Testis (tissue), 3 donors: ENCODE measurements around the gene UBASH3A. TPM values are rescaled to one million over a fixed set of nuclear protein-coding genes. Genes with fewer than 3 reads are reported as not detected.

ENCODE experiments used
- DNase-seq: peaks from one replicate; pipeline ENCODE4 v3.0.0-alpha.2; 2019
- H3K27ac ChIP-seq, 2 donors: fragments of 200-600 bp; sonication (generic); one replicate each; pipeline ENCODE4 v1.5.1; 2019
- H3K27me3 ChIP-seq: fragments of 200-600 bp; sonication (generic); one replicate; pipeline ENCODE4 v1.5.1; 2019
- H3K36me3 ChIP-seq: fragments of 200-600 bp; sonication (generic); one replicate; pipeline ENCODE4 v1.5.1; 2017; ENCODE audit warnings: low read depth; ENCODE audit errors: missing control alignments
- H3K4me1 ChIP-seq: fragments of 200-600 bp; sonication (generic); one replicate; pipeline ENCODE4 v1.5.1; 2019
- H3K4me3 ChIP-seq, 2 donors: fragments of 200-600 bp; sonication (generic); one replicate each; pipeline ENCODE4 v1.5.1; 2017 to 2019
- H3K9me3 ChIP-seq: fragments of 200-600 bp; sonication (generic); one replicate; pipeline ENCODE4 v1.5.1; 2017
- CTCF ChIP-seq, 3 experiments: fragments of 450-650 bp in 2 of 3; fragments of 200-600 bp in 1 of 3; sonication (generic) in 1 of 3; IDR thresholded peaks; one replicate each; pipeline ENCODE4 v1.5.1; 2016 to 2019; ENCODE audit warnings: antibody characterized with exemption in 3 of 3, mild to moderate bottlenecking in 2 of 3, moderate library complexity in 1 of 3
- POLR2A ChIP-seq: fragments of 450-650 bp; IDR thresholded peaks from one replicate; pipeline ENCODE4 v1.6.1; 2017; ENCODE audit warnings: antibody characterized with exemption, mild to moderate bottlenecking, moderate library complexity
- WGBS, 2 donors: methylation state at CpG; one replicate each; pipeline ENCODE4 v1.1.5; 2018; 5-methylcytosine and 5-hydroxymethylcytosine counted together
- intact Hi-C: fragments of 100-400 bp; cut with DNase I; formaldehyde crosslinking; loops from one replicate; pipeline ENCODE4 v1.15.1; 2023; ENCODE audit warnings: low total_unique reads
- polyA plus RNA-seq: library from polyadenylated mRNA; stranded (reverse); fragments of 350-450 nt; fragmentation: Illumina TruSeq; extraction: RNeasy Lipid Tissue Mini Kit (QIAGEN cat#74804); gene quantifications from one replicate; pipeline ENCODE4 v1.2.3, GENCODE V29; 2014; ENCODE audit warnings: low read depth, low replicate concordance; ENCODE audit not compliant: insufficient read depth
- total RNA-seq, 2 donors: library from RNA; depleted of rRNA; stranded (reverse); fragments of >200 nt; gene quantifications; one replicate each; pipeline ENCODE4 v1.2.3, GENCODE V29; 2016

Gene UBASH3A
- total and polyA plus RNA-seq, 3 donors from 2014 or later: 0.39 to 1.4 (median 0.40) TPM

- Histone ChIP-seq H3K9me3 (no peaks in the 10 kb centered on the region), H3K27me3 (no peaks in the 10 kb centered on the region), H3K4me3 (no peak overlapping the region), H3K27ac (no peak overlapping the region), H3K36me3 (no peaks in the 10 kb centered on the region), H3K4me1 (no peaks in the 10 kb centered on the region)
- DNase-seq: no peak
- TF ChIP-seq POLR2A (no peak), CTCF (IDR thresholded peaks at IDR 0.05) (no peak)
- intact Hi-C loops: no loop called here
- WGBS, 2 donors: 56 to 57% methylated on average over 9 of the region's 9 CpGs
Observed at GRCh38 chr21:42429856-42430255, 26.2 kb downstream of the UBASH3A start.

GRCh38 chr21:42430521-42430920 is 26.8 kb downstream of the UBASH3A start:
- no peak for TF ChIP-seq POLR2A
- TF ChIP-seq CTCF (IDR thresholded peaks at IDR 0.05): no peak
- Histone ChIP-seq H3K9me3 (no peaks in the 10 kb centered on the region), H3K4me1 (no peaks in the 10 kb centered on the region), H3K4me3 (no peak overlapping the region), H3K27me3 (no peaks in the 10 kb centered on the region), H3K36me3 (no peaks in the 10 kb centered on the region), H3K27ac (no peak overlapping the region)
- no peak for DNase-seq
- WGBS, 2 donors: 87 to 88% methylated on average over 6 of the region's 6 CpGs
- intact Hi-C loops: no loop called here

GRCh38 chr21:42431196-42431595 is 27.5 kb downstream of the UBASH3A start:
- intact Hi-C loops: no loop called here
- no peak for DNase-seq
- no peak overlapping the region for H3K27ac ChIP-seq

GRCh38 chr21:42432695-42433094 is 29.0 kb downstream of the UBASH3A start:
- intact Hi-C loops: no loop called here
- no peak for TF ChIP-seq POLR2A
- TF ChIP-seq CTCF (IDR thresholded peaks at IDR 0.05): no peak

More at GRCh38 chr21:42431196-42431595, 27.5 kb downstream of the UBASH3A start:
- no peaks in the 10 kb centered on the region for H3K9me3 ChIP-seq
- no peaks in the 10 kb centered on the region for H3K4me1 ChIP-seq
- TF ChIP-seq CTCF (IDR thresholded peaks at IDR 0.05): no peak
- no peak for TF ChIP-seq POLR2A
- H3K36me3 ChIP-seq: no peaks in the 10 kb centered on the region
- H3K27me3 ChIP-seq: no peaks in the 10 kb centered on the region
- 37 to 53% methylated on average over 7 of the region's 7 CpGs for WGBS, 2 donors
- H3K4me3 ChIP-seq: no peak overlapping the region

GRCh38 chr21:42433946-42434551 is 30.3 kb downstream of the UBASH3A start:
- no peaks in the 10 kb centered on the region for H3K4me1 ChIP-seq
- 63 to 76% methylated on average over 9 to 10 of the region's 10 CpGs for WGBS, 2 donors
- no peak overlapping the region for H3K27ac ChIP-seq
- H3K27me3 ChIP-seq: no peaks in the 10 kb centered on the region
- no peaks in the 10 kb centered on the region for H3K9me3 ChIP-seq
- no peak overlapping the region for H3K4me3 ChIP-seq
- no peaks in the 10 kb centered on the region for H3K36me3 ChIP-seq
- no peak for TF ChIP-seq CTCF (IDR thresholded peaks at IDR 0.05)
- TF ChIP-seq POLR2A: no peak
- intact Hi-C loops: no loop called here
- no peak for DNase-seq

More at GRCh38 chr21:42432695-42433094, 29.0 kb downstream of the UBASH3A start:
- H3K4me3 ChIP-seq: no peak overlapping the region
- no peaks in the 10 kb centered on the region for H3K27me3 ChIP-seq
- no peak overlapping the region for H3K27ac ChIP-seq
- H3K36me3 ChIP-seq: no peaks in the 10 kb centered on the region
- DNase-seq: no peak
- no peaks in the 10 kb centered on the region for H3K4me1 ChIP-seq
- no peaks in the 10 kb centered on the region for H3K9me3 ChIP-seq
- 40 to 89% methylated on average over 1 of the region's 1 CpG for WGBS, 2 donors
